ENCODE results near the gene PSMB7.

DNA sequence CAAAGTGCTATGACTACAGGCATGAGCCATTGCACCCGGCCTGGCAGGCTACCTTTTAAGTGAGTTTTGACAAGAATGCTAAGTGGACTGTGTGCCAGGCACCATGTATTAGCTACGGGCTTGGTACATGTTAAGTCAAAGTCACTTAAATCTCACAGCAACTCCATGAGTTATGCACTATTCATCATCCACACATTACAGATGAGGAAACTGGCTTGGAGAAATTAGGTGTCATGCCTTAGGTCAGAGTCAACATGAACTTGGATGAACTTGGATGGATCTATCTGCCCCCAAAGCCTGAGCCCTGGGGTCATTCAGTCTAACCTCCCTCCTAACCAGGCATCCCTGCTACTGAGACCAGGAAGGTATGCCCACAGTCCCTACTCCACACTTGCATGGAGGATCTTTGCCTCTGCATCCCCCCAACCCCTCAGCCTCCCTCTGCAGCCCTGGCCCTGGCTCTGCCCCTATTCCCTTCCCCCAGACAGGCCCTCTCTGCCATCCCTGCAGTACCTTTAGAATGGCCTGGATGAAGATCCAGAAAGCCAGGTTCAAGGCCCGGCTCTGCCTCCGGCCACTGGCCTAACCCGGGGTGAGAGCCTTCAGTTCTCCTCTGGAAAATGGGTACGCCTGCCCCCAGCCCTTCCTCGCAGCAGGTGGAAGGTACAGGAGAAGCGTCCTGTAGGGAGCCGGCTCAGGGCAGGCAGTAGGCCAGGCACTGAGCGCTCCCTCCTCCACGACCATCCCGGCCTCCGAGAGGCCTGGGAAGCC is 34.3 kb upstream of the PSMB7 start:
- TF ChIP-seq, protein P1, sequence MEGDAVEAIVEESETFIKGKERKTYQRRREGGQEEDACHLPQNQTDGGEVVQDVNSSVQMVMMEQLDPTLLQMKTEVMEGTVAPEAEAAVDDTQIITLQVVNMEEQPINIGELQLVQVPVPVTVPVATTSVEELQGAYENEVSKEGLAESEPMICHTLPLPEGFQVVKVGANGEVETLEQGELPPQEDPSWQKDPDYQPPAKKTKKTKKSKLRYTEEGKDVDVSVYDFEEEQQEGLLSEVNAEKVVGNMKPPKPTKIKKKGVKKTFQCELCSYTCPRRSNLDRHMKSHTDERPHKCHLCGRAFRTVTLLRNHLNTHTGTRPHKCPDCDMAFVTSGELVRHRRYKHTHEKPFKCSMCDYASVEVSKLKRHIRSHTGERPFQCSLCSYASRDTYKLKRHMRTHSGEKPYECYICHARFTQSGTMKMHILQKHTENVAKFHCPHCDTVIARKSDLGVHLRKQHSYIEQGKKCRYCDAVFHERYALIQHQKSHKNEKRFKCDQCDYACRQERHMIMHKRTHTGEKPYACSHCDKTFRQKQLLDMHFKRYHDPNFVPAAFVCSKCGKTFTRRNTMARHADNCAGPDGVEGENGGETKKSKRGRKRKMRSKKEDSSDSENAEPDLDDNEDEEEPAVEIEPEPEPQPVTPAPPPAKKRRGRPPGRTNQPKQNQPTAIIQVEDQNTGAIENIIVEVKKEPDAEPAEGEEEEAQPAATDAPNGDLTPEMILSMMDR (conservative IDR thresholded peaks at IDR 0.05; ENCODE audit: low read depth, low read length): no peak
- TF ChIP-seq EZH2 (IDR thresholded peaks at IDR 0.05; ENCODE audit: borderline replicate concordance, low read depth, low read length, poor library complexity, severe bottlenecking): no peak
